Stimulated activated CD8-positive, alpha-beta memory T cell treated with anti-CD3 and anti-CD28 coated beads, Interleukin-15, amount 100 ng/mL, for 48 hours (primary cell): ENCODE data around the gene AP1AR.
A peak's percentile ranks its signal among the peaks of the same experiment; 100 is the strongest.
"Not testable (repeated sequence)": the region's sequence is repeated elsewhere in the genome, so short reads cannot be mapped to it uniquely, and the experiment has no call there.

ENCODE experiments used
- DNase-seq, 2 donors: peaks; one replicate each; pipeline ENCODE4 v3.0.0-alpha.2; 2020; ENCODE audit warnings: low read depth in 2 of 2

Gene AP1AR, protein sequence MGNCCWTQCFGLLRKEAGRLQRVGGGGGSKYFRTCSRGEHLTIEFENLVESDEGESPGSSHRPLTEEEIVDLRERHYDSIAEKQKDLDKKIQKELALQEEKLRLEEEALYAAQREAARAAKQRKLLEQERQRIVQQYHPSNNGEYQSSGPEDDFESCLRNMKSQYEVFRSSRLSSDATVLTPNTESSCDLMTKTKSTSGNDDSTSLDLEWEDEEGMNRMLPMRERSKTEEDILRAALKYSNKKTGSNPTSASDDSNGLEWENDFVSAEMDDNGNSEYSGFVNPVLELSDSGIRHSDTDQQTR

DNA sequence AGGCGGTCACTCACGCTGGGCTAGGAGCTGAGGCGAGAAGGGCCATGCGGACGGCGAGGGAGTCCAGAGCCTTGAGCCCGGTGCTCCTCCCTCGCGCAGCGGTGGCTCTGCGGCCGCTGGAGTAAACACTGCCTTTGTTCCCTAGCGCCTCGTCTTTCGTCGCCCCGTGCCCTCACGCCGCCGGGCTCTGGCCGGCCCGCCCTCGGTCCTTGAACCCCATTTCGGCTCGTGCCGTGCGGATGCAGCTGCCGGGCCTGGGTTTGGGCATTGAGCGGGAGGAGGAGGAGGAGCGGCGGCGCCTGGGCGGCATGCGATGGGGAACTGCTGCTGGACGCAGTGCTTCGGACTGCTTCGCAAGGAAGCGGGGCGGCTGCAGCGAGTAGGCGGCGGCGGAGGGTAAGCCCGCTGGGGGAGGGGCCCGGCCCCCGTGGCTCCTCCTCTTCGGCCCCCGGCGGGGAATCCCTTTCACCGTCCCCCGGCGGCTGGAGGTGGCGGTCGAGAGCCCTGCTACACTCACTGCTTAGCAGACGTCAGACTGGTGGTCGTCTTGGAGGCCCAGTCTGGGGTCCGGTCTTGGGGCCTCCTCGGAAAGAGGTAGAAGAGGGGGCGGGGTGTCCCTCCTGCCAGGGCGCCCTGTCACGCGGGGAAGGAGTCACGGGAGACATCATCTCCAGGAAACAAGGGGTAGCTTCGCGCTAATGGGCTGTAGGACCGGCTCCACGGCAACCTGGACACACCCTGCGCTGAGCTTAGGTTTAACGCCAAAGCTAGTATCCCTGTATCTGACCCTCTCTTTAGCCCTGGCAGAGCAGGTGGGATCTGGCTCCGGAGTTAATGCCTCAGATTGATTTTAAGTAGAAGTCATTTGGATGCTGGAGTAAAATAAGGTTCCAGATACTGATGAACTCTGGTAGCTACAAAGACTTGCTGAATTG is at the start of gene AP1AR:
Gene AP1AR, plus strand, starts transcription at position 9 of the 935 bp plus-strand sequence. Its CDS starts 305 bp downstream, at position 314.
- DNase-seq, result peak; percentile 77 to 79

DNA sequence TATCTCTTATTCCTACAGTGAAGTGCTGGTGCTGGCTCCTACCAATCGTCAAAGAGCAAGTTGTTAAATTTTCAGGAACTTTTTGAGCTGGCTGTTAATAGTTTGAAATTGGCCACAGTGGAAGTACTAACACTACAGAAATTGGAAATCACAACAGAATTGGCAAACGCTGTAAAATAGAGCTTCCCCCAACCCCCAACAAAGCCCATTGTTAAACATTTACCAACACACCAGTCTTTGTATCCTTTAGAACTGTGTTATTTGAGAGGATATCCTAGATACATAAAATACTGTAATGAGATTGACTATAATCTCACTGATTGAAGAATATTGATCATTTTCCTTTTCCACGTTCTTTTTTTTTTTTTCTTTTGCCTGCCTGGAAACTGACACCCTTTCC is 49.0 kb upstream of the AP1AR start:
- DNase-seq, result no peak

DNA sequence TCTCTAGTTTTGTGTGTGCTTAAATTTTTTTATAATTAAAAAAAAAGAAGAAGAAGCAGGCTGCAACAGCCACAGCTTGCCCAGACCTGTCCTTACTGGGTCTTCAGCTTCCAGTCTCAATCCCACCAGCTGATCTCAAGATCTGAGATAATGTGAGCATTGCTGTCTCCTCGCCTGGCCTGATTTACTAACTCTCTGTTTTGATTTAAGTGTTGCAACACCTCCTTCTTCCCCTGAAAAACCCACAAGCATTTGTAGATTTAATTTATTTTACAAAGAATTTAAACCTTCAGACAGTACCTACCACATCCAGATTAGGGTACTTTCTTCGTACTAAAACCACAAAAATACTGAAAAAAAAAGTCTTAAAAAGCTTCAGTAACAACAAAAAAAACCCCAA is 48.3 kb upstream of the AP1AR start:
- DNase-seq, result no peak

- no peak for DNase-seq
Observed at GRCh38 chr4:112184438-112184837, 47.1 kb upstream of the AP1AR start.

- DNase-seq, result no peak
Observed at GRCh38 chr4:112185334-112185733, 46.3 kb upstream of the AP1AR start.

DNA sequence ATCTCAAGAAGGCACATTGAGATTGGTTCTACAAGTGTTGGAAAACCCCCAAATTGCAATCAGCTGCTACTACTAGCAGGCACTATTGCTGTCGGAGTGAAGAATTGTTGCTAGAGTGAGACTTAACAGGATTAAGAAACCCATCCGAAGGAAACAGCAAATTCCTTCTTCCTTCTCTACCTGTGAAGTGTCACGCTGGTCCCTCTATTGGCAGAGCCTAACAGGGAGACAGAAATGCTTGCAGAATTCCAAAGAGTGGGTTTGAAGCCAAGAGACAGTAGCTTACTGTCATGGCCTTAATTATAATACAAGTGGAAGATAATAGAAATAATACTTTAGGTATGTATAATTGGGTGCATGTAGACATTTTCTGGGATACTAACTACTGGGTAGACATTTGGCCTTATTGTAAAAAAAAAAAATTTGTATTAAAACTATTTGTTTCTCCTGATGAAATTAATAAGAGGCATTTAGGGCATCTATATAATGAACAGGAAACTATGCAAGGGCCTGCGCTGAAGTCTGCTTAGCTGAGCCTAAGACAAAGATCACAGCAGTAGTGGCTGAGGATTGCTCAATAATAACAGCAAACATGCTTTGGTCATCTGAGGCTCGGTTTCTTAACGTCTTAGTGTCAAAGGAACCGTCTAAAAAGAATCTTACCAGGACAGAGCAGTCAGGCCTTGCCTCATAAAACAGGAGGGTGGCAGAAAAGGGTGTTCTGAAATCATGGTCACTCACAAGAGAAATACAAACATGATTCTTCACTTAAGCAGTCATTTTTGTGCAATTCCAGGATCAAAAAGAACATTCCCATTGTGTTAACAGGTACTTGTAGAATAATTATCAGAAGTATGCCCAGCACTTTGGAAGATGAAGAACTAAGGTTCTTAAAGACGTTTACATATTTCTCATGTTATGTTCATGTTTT is 45.6 kb upstream of the AP1AR start:
- no peak for DNase-seq

GRCh38 chr4:112189754-112190153 is 41.8 kb upstream of the AP1AR start:
- no peak for DNase-seq

DNA sequence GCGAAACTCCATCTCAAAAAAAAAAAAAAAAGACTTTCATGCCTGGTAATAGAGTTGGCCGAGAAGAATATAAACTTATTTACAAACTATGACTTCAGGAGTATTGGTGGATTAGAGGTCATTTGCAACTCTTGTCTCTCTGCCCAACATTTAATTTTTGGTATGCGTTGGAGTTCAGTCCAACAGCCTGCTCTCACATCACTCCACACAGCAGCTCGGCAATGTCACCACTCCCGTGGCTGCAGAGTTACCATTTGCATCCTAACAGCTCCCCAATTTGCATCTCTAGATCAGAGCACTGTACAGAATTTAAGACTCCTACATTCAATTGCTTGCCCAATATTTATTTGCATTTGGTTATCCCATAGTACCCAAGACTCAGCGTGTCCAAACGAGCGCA is 40.9 kb upstream of the AP1AR start:
- DNase-seq, result no peak

- DNase-seq, result no peak
Observed at GRCh38 chr4:112196461-112196860, 35.1 kb upstream of the AP1AR start.

GRCh38 chr4:112199041-112199440 is 32.5 kb upstream of the AP1AR start:
- no peak for DNase-seq

- DNase-seq, result no peak
Observed at GRCh38 chr4:112201915-112202505, 29.6 kb upstream of the AP1AR start.

DNA sequence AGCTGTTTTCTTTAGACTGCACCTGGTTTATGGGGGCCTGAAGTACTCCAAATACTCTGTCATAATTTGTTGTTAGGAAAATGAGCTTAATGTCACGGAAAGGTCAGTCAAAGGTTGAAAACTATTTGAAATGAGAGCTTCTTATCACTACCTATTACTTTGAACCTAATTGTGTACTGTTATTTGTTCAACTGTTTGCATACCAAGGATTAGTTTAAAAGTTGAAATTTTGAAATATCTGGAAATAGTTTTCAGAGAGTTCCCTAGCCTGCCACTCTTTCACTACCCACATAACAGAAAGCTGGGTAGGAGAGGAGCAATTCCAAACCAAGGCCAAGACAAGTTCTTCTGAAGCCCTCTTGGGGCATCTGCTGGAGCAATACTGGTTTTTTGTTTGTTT is 28.0 kb upstream of the AP1AR start:
- no peak for DNase-seq

- DNase-seq, result no peak
Observed at GRCh38 chr4:112206431-112206830, 25.2 kb upstream of the AP1AR start.

DNA sequence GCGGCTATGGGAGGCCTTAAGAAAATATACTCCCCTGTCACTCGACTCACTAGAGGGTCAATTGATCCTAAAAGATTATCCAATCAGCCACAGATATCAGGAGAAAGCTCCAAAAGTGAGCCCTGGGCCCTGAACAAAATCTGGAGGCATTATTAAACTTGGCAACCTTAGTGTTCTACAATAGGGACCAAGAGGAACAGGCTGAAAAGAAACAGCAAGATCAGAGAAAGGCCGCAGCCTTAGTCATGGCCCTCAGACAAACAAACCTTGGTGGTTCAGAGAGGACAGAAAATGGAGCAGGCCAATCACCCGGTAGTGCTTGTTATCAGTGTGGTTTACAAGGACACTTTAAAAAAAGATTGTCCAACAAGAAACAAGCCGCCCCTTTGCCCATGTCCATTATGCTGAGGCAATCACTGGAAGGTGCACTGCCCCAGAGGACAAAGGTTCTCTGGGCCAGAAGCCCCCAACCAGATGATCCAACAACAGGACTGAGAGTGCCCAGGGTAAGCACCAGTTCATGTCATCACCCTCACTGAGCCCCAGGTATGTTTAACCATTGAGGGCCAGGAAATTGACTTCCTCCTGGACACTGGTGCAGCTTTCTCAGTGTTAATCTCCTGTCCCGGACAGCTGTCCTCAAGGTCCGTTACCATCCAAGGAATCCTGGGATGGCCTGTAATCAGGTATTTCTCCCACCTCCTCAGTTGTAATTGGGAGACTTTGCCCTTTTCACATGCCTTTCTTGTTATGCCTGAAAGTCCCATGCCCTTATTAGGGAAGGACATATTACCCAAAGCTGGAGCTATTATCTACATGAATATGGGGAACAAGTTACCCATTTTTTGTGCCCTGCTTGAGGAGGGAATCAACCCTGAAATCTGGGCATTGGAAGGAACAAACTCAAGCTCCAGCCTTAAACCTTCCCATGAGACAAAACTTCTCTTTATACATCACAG is 23.2 kb upstream of the AP1AR start:
- DNase-seq, result not testable (repeated sequence)

GRCh38 chr4:112210777-112211176 is 20.8 kb upstream of the AP1AR start:
- no peak for DNase-seq

DNA sequence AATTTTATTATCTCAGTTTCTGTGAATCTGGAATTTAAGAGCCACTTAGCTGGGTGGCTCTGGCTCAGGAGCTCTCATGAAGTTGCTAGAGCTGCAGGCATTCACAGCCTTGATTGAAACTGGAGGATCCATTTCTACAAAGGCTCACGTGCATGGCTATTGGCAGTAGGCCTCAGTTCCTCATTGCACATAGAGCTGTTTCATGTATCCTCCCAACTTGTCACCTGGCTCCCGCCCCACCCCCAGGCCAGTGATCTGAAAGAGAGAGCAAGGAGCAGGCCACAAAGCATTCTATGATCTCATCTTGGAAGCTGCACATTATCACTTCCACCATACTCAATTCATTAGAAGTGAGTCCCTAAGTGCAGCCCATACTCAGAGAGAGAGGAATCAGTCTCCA is 18.5 kb upstream of the AP1AR start:
- no peak for DNase-seq

DNA sequence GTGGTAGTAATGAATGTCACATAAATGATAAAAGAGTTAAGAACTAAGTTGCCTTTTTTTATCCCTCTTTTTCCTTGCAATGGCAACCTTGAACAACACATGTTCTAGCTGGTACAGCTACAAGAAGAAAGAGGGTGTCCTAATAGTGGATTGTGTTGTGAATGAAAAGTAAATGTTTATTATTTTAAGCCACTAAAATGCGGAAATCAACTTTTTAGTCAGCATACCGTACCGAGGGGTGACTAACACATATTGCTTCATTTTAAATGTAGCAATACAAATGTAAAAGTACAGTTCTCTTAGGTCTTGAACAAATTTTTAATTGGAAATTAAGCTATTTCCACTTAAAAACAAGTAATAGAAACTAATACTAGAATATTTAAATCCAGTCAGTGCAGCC is 17.7 kb upstream of the AP1AR start:
- no peak for DNase-seq

GRCh38 chr4:112214390-112215264 is 17.0 kb upstream of the AP1AR start:
- DNase-seq, result no peak

DNA sequence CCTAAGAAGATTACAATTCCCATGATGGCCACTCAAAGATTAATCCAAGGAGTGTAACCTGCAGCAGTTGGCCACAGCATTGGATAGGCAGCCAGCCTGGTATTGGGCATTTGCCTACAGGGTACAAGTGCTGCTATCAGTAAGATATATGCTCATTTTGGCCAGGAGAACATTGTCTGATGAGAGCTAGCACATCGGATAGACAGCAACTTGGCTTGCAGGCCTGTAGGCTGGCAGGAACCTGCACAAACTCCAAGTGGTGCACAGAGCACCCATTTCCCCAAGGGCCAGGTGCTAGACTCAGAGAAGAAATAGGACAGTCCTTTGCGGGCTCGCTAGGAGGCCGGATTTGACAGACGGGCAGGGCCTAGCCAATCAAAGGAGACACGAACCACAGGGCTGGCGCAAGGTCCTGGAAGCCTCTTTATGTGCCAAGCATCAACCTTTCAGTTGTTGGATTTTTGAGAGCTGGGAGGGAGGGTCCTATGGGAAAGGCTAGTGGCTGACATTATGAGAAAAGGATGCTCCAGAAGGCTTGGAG is 11.7 kb upstream of the AP1AR start:
- no peak for DNase-seq
